ENCODE results near the gene RAD51D. TPM values are rescaled to one million over a fixed set of nuclear protein-coding genes. Genes with fewer than 3 reads are reported as not detected.

The RAD51D gene
- total RNA-seq, 4 donors from 2014 or later: 8.9 to 12.8 (median 10.7) TPM

DNA sequence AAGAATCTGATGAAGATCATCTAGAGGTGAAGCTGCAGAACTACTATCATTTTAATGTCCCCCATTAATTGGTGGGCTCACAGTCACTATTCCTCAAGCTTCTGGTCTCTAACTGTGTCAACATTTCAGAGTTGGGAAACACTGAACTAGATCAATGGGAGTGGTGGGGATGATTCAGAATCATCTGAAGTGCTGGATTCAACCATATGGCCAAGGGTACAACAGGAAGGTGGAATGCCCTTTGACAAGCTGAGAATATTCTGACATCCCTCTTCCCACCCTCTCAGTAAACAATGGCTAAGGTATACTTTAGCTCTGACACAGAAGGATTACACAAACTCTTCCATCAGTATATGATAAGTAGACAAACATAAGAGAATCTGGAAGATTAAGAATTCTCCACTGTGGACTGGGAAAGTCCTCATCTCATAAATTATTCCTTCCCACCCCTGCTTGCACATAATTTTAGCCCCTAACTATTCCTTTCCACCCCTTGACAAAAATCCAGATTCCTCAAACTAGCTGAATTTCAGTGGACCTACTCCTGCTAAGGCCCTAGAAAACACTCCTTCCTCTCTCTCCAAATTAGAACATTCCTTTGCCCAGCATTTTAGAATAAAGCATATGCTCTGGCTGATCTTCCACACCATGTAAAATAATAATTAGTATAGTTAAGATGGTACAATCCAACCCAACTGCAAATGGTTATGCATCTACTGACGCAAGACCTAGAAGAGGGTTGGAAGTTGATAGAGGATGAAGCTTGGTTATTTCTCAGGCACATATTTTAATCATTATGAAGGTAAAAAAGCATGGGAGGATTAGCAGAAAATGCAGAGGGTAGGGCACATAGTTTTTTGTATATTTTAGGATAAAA lies 39.9 kb downstream of the RAD51D start:
- no peak overlapping the region for H3K4me3 ChIP-seq
- intact Hi-C loops (cut with DNase I): no loop called here
- H3K27me3 ChIP-seq: no peaks in the 10 kb centered on the region
- no peaks in the 10 kb centered on the region for H3K9me3 ChIP-seq
- TF ChIP-seq, protein P1, sequence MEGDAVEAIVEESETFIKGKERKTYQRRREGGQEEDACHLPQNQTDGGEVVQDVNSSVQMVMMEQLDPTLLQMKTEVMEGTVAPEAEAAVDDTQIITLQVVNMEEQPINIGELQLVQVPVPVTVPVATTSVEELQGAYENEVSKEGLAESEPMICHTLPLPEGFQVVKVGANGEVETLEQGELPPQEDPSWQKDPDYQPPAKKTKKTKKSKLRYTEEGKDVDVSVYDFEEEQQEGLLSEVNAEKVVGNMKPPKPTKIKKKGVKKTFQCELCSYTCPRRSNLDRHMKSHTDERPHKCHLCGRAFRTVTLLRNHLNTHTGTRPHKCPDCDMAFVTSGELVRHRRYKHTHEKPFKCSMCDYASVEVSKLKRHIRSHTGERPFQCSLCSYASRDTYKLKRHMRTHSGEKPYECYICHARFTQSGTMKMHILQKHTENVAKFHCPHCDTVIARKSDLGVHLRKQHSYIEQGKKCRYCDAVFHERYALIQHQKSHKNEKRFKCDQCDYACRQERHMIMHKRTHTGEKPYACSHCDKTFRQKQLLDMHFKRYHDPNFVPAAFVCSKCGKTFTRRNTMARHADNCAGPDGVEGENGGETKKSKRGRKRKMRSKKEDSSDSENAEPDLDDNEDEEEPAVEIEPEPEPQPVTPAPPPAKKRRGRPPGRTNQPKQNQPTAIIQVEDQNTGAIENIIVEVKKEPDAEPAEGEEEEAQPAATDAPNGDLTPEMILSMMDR (IDR thresholded peaks at IDR 0.05): no peak
- TF ChIP-seq POLR2AphosphoS5 (IDR thresholded peaks at IDR 0.05) (no peak), EP300 (IDR thresholded peaks at IDR 0.05) (no peak), POLR2A (IDR thresholded peaks at IDR 0.05; ENCODE audit: low read depth) (no peak)
- H3K4me1 ChIP-seq: peaks cover 0 to 52% (median 23%) of the 10 kb centered on the region in 4 donors
- DNase-seq (ENCODE audit: extremely low spot score): no peak
- WGBS: 94% methylated on average over 1 of the region's 1 CpG
- H3K27ac ChIP-seq (replicated peaks in 1 of 4): no peak overlapping the region
- no peaks in the 10 kb centered on the region for H3K36me3 ChIP-seq

DNA sequence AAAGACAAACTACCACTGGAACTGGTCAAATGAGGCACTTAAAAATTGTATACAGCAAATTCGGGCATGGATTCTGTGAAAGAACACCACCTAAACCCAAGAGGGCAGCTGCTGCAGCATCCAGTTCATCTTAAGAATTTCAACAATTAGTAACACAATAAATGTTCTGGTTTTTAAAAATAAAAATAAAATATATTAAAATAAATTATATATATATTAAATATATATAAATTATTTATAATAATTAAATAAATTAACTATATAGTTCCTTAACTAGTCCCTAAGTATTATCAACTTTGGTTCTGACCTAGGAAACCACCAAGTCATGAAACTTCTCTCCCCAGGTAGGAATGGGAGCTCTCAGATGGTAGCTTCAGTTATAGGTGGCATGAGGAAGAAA lies 42.8 kb downstream of the RAD51D start:
- intact Hi-C loops (cut with DNase I): no loop called here
- H3K9me3 ChIP-seq: no peaks in the 10 kb centered on the region
- H3K4me3 ChIP-seq: no peak overlapping the region
- 91% methylated on average over 1 of the region's 1 CpG for WGBS
- TF ChIP-seq POLR2A (IDR thresholded peaks at IDR 0.05; ENCODE audit: low read depth) (no peak), EP300 (IDR thresholded peaks at IDR 0.05) (no peak), POLR2AphosphoS5 (IDR thresholded peaks at IDR 0.05) (no peak)
- TF ChIP-seq, protein P1 (IDR thresholded peaks at IDR 0.05): no peak
- H3K4me1 ChIP-seq: peaks cover 0 to 43% (median 16%) of the 10 kb centered on the region in 4 donors
- DNase-seq (ENCODE audit: extremely low spot score): no peak
- H3K27ac ChIP-seq (replicated peaks in 1 of 4): no peak overlapping the region
- no peaks in the 10 kb centered on the region for H3K36me3 ChIP-seq
- H3K27me3 ChIP-seq: no peaks in the 10 kb centered on the region

DNA sequence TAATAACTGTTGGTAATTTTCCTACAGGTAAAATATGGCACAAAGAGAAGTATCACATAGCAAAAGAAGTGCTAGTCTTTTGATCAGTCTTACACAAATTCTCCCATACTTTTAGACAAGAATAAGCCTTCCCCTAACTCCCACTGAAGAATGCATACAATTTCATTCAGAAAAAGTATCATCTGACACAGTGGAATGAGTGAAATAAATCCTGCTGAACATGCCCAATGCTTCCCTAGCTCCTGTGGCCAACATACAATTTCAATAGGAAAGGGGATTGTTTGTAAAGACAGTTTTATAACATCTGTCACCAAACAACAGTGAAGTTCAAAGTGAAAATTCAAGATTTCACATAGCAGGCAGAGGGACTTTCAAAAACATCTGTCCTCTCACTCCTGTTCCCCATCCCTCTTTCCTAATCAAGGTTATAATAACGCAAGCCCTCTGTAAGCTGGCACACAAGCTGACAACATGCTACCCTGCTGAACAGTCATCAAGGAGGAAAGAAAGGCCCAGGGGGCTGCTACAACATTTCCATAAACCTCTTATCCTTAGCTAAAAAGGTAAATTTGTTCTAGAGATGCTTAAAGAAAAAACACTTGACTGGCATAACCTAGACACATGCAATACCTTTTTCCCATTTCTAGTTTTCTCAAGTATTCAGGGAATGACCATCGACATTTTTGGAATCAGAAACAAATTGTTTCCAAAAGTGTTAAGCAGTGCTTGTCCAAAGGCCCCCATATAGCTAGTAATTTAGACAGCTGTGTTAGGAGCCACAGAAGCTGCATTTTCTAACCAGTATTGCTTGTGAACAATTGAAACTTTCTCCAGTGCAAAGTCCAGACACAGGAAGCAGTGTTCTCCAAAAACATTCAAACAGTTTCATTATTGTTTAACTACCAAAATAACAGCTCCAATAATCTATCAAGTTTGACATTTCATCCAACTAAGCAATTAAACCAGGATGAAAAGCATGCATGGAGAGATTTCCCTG lies 44.7 kb downstream of the RAD51D start:
- Histone ChIP-seq H3K27me3 (no peaks in the 10 kb centered on the region), H3K9me3 (no peaks in the 10 kb centered on the region), H3K4me1 (peaks cover 0 to 25% (median 9%) of the 10 kb centered on the region in 4 donors), H3K27ac (replicated peaks in 1 of 4) (no peak overlapping the region), H3K36me3 (no peaks in the 10 kb centered on the region), H3K4me3 (no peak overlapping the region)
- intact Hi-C loops (cut with DNase I): no loop called here
- TF ChIP-seq EP300 (IDR thresholded peaks at IDR 0.05): no peak
- TF ChIP-seq, protein P1 (IDR thresholded peaks at IDR 0.05): no peak
- TF ChIP-seq POLR2AphosphoS5 (IDR thresholded peaks at IDR 0.05): no peak
- no peak for TF ChIP-seq POLR2A (IDR thresholded peaks at IDR 0.05; ENCODE audit: low read depth)
- no peak for DNase-seq (ENCODE audit: extremely low spot score)
- 78% methylated on average over 2 of the region's 2 CpGs for WGBS

DNA sequence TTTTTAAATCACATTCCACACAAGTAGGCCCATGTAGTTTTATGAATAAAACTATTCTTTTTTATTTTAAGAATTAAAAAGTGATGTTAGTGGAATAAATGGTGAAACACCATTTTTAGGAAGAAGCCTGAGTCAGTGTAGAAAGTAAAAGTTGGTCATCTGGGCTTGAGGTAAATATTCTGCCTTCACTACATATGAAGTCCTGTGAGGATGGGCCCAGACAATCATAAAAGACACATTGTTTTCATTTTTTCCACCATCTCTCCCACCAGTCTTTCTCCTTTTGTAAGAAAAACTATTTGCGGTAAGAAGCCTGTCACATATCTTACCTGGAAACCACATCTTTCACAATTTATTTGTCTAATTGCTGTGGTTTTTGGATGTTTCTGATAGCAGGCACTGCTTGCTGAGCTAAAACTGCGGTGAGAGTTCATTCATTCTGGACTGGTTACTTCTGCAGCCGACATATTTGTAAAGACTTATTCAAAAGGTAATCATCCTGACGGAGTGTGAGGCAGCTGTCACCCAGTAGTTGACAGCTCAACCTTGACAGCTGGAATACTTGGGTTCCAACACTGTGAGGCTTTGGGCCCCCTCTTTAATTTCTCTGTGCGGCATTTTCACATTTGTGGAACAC lies 45.6 kb downstream of the RAD51D start:
- Histone ChIP-seq H3K36me3 (no peaks in the 10 kb centered on the region), H3K27me3 (no peaks in the 10 kb centered on the region), H3K4me3 (no peak overlapping the region), H3K9me3 (no peaks in the 10 kb centered on the region), H3K4me1 (peaks cover 0 to 23% (median 9%) of the 10 kb centered on the region in 4 donors), H3K27ac (replicated peaks in 1 of 4) (no peak overlapping the region)
- TF ChIP-seq POLR2AphosphoS5 (IDR thresholded peaks at IDR 0.05) (no peak), POLR2A (IDR thresholded peaks at IDR 0.05; ENCODE audit: low read depth) (no peak), EP300 (IDR thresholded peaks at IDR 0.05) (no peak)
- TF ChIP-seq, protein P1 (IDR thresholded peaks at IDR 0.05): no peak
- intact Hi-C loops (cut with DNase I): no loop called here
- 90% methylated on average over 5 of the region's 5 CpGs for WGBS
- no peak for DNase-seq (ENCODE audit: extremely low spot score)
